ENCODE measurements around the gene TTYH1.
A peak's percentile ranks its signal among the peaks of the same experiment; 100 is the strongest.
"Not testable (repeated sequence)": the region's sequence is repeated elsewhere in the genome, so short reads cannot be mapped to it uniquely, and the experiment has no call there.

TTYH1 gene

GRCh38 chr19:54461613-54462012, 46.3 kb downstream of the TTYH1 start:
- DNase-seq = no peak

DNA sequence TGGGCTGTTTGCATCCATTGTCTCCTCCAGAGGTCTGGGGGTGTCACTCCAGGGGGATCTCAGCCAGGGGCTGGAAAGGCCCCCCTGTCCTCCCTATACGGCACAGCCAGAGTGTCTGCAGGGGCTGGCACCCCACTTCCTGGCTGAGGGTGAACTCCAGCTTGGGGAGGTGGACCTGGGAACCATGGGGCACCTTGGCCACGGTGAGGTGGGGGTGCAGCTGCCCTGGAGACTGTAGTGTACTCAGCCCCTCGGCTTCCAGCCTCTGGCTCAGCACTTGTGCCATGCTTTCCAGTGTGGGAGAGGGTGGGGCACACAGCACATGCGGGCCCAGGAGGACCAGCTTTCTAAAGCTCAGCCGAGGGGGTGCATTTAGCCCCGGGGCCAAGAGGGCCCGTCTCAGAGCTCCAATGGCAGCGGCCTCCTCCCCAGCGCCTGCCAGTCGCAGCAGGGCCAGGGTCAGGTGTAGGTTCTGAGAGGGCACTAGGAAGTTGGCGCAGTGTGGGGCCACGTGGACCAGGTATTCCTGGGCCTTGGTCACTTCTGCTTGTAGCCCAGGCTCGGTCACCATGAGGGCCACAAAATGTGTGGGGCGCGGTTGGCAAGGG, 46.9 kb downstream of the TTYH1 start:
- DNase-seq = no peak

- peak; percentile 60 for DNase-seq
Measured at GRCh38 chr19:54462655-54463530, 47.6 kb downstream of the TTYH1 start.

- DNase-seq = peak; percentile 99
Measured at GRCh38 chr19:54463531-54464043, 48.3 kb downstream of the TTYH1 start, which contains the start of gene LENG9. TSS of gene LENG9 (minus strand) at chr19:54463778. CDS start at chr19:54463526, 252 bp downstream.

GRCh38 chr19:54464044-54464629, 48.9 kb downstream of the TTYH1 start:
- peak; percentile 93 for DNase-seq

GRCh38 chr19:54464630-54465425, 49.6 kb downstream of the TTYH1 start:
- peak; percentile 89 for DNase-seq

DNA sequence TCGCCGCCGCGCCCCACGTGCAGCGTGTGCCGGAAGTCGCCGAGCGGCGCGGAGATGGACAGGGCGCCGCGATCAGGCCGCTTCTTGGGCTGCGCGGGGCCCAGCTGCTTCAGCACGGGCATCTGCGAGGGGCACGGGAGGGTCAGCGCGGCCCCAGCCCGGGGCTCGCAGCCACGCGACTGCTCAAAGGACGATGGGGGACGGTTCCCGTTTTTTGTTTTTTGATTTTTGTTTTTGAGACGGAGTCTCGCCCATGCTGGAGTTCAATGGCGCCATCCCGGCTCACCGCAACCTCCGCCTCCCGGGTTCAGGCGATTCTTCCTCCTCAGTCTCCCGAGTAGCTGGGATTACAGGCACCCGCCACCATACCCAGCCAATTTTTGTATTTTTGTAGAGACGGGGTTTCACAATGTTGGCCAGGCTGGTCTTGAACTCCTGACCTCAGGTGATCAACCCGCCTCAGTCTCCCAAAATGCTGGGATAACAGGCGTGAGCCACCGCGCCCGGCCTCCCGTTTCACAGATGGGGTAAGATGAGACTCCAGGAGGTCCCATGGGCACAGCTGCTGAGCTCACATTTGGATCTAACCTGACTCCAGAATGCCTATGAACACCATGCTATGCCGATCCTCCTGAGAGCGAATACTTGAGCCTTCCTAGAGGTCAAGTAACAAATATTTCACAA, 50.3 kb downstream of the TTYH1 start:
- no peak for DNase-seq

GRCh38 chr19:54466110-54466480, 50.8 kb downstream of the TTYH1 start:
- not testable (repeated sequence) for DNase-seq

GRCh38 chr19:54469496-54469934, 54.3 kb downstream of the TTYH1 start:
- DNase-seq = no peak

DNA sequence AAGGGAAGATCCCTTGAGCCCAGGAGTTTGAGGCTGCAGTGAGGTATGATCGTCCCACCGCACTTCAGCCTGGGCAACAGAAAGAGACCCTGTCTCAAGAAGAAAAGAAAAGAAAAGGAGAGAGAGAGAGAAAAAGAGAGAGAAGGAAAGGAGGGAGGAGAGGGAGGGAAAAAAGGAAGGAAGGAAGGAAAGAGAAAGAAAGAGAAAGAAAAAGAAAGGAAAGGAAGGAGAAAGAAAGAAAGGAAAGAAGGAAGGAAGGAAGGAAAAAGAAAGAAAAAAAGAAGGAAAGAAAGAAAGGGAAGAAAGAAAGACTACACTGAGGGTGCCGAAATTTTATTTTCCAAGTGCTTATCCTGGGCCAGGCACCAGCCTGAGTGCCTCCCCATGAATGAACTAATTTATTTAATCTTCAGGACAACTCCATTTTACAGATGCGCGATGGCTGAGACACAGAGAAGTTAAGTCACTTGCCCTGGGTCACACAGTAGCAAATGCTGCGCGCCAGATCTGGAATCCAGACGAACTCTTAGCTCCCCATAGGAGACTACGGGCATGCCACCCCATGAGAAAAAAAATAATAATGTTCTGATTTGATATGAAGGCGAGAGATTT, 55.1 kb downstream of the TTYH1 start:
- no peak for DNase-seq

- DNase-seq = no peak
Measured at GRCh38 chr19:54470991-54471782, 55.9 kb downstream of the TTYH1 start.

DNA sequence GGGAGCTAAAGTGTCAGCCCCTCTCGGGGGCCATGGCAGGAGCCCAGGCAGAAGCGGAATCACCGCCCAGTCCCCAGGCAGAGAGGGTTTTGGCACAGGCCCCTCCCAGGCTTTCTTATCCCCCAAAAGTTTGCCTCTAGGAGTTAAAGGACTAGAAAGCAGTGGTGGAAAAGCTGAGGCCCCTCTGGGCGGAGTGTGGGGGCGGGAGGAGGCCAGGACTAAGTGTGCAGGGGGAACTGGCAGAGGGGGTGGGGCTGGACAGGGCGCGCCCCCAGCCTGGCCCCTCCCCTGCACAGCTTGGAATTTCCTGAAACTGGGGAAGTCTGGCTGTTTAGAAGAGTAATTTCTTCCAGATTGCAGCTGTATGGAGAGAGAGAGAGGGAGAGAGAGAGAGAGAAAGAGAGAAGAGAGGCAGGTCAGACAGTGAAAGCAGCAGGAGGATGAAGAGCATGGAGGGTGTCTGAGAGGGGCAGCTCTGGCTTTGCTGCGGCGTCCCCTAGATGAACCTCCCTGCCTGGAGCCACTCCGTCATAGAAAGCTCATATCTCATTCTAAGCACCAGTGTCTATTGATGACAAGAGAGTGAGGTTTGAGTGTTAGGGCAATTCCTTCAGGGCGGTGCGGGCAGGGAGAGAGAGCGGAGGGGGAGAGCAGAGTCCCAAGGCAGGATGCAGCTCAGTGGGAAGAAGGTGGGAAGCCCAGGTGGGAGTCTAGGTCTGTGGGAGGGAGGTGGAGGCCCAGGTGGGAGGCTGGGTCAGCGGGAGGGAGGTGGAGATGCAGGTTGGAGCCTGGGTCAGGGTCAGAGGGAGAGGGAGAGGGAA, 58.0 kb downstream of the TTYH1 start, which contains the start of gene CDC42EP5:
CDC42EP5 (minus strand) TSS at position 226 of the 821 bp plus-strand sequence. CDS start 7,749 bp downstream, outside the sequence.
- DNase-seq = no peak

DNA sequence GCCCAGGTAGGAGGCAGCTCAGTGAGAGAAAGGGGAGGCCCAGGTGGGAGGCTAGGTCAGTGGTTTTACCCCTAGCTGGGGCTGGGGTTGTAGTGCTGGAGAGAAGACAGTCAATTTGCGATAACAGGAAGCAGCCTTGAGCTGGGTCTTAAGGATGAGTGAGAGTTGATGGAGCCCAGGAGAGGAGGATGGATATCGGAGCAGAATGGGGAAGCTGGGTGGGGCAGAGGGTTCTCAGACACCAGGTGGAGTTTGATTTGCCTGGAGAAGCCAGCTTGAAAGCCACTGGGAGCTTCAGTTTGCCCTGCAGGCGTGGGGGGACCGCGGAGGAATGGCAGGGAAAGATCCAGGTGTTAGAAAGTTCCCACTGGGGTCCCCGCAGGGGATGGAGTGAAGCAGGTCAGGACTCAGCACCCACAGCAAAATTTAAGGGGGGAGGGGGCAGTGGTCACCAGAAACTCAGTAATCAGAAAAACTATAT, 58.7 kb downstream of the TTYH1 start:
- no peak for DNase-seq

DNA sequence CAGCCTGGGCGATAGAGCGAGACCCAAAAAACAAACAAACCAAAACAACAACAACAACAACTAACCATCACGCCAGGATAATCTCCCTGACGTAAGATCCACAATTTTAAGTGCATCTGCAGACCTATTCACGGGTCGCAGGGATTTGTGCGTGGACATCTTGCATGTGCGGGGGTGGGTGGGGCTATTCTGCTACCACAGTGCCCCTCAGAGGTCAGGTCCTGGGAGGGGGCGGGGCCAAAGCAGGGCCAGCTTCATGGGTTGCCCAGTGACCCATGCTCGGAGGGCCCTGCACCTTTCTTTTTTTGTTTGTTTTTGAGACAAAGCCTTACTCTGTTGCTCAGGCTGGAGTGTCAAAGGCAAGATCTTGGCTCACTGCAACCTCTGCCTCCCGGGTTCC, 60.4 kb downstream of the TTYH1 start:
- no peak for DNase-seq

- no peak for DNase-seq
Measured at GRCh38 chr19:54477650-54478049, 62.4 kb downstream of the TTYH1 start.

DNA sequence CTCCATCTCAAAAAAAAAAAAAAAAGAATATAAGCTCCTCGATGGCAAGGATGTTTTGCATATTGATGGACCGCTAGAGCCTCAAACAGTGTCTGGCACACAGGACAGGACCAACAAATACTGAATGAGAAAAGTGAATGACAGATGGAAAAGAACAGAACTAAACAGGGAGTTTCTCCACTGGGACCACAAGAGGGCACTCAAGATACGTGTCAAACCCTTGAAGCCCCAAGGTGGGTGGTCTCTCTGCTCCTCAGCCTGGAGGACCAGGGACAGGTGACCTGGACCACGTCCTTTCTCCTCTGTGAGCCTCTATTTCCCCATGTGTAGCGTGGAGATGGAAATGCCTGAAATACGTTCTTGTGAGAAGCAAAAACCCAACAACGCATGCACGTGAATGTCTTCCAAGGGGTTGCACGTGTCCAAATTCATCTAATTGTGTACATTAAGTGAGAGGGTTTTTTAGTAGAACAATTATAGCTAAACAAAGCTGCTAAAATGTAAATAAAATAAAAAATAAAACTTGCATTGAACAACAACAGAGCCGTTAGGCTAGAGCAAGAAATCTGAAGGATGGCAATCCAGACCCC, 63.5 kb downstream of the TTYH1 start:
- DNase-seq = peak; percentile 45

- DNase-seq = no peak
Measured at GRCh38 chr19:54480051-54480450, 64.8 kb downstream of the TTYH1 start.

GRCh38 chr19:54481326-54481930, 66.2 kb downstream of the TTYH1 start:
- peak; percentile 38 for DNase-seq

- no peak for DNase-seq
Measured at GRCh38 chr19:54482889-54483288, 67.6 kb downstream of the TTYH1 start.
